ENCODE results near the gene TEX26.

GRCh38 chr13:30972888-30973377 is 40.5 kb downstream of the TEX26 start:
- TF ChIP-seq, protein P1, sequence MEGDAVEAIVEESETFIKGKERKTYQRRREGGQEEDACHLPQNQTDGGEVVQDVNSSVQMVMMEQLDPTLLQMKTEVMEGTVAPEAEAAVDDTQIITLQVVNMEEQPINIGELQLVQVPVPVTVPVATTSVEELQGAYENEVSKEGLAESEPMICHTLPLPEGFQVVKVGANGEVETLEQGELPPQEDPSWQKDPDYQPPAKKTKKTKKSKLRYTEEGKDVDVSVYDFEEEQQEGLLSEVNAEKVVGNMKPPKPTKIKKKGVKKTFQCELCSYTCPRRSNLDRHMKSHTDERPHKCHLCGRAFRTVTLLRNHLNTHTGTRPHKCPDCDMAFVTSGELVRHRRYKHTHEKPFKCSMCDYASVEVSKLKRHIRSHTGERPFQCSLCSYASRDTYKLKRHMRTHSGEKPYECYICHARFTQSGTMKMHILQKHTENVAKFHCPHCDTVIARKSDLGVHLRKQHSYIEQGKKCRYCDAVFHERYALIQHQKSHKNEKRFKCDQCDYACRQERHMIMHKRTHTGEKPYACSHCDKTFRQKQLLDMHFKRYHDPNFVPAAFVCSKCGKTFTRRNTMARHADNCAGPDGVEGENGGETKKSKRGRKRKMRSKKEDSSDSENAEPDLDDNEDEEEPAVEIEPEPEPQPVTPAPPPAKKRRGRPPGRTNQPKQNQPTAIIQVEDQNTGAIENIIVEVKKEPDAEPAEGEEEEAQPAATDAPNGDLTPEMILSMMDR (IDR thresholded peaks at IDR 0.05) = no peak
- no peak for TF ChIP-seq POLR2A (IDR thresholded peaks at IDR 0.05)

All from adrenal gland (tissue), 5 donors.